NOMO-1 treated with DMSO at 0.1 percent for 48 hours (cell line): ENCODE measurements around the gene CDK5RAP2.
"Not testable (repeated sequence)": the region's sequence is repeated elsewhere in the genome, so short reads cannot be mapped to it uniquely, and the experiment has no call there.

Source experiments
- DNase-seq: peaks from one replicate; lab custom pipeline; 2025; ENCODE audit not compliant: unreplicated experiment; lab: John Stamatoyannopoulos, UW

CDK5RAP2 gene

DNA sequence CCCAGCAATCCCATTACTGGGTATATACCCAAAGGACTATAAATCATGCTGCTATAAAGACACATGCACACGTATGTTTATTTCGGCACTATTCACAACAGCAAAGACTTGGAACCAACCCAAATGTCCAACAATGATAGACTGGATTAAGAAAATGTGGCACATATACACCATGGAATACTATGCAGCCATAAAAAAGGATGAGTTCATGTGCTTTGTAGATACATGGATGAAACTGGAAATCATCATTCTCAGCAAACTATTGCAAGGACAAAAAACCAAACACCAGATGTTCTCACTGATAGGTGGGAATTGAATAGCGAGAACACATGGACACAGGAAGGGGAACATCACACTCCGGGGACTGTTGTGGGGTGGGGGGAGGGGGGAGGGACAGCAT, 64.0 kb downstream of the CDK5RAP2 start:
- DNase-seq = not testable (repeated sequence)

DNA sequence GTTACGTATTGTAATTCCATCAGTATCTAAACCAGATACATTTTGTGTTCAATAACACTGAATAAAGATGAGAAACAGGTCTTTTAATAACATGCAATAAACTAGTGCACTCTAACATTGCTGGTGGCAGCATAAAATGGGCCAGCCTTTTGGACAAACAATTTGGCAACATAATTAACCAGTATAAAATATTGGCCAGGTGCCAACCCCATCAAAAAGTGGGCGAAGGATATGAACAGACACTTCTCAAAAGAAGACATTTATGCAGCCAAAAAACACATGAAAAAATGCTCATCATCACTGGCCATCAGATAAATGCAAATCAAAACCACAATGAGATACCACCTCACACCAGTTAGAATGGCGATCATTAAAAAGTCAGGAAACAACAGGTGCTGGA, 64.5 kb downstream of the CDK5RAP2 start:
- not testable (repeated sequence) for DNase-seq

- no peak for DNase-seq
Observed at GRCh38 chr9:120514405-120514804, 65.6 kb downstream of the CDK5RAP2 start.

DNA sequence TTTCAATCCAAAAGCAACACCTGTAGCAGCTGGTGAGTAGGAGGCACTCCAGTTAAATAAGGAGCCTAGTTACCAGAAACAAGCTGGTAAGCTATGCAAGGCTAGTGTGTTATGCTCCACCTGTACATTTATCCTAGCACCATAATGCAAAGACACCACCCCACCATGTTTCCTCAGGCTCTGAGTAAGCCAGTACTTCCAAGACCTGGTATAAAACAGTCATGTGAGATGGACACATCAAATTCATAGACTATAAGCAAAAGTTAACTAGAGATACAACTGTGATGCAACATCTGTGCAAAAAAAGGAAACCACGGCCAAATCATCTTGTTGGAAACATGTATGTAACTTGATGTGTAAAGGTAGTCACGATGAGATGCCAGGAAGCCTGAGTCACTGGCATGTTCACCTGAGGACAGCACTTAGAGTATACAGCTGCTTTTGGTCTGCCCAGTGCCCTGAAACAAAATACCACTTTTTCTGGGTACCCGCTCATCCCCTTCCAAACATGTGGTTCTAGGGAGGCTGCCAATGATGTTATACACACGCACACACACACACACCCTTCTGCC, 66.1 kb downstream of the CDK5RAP2 start:
- DNase-seq = no peak

DNA sequence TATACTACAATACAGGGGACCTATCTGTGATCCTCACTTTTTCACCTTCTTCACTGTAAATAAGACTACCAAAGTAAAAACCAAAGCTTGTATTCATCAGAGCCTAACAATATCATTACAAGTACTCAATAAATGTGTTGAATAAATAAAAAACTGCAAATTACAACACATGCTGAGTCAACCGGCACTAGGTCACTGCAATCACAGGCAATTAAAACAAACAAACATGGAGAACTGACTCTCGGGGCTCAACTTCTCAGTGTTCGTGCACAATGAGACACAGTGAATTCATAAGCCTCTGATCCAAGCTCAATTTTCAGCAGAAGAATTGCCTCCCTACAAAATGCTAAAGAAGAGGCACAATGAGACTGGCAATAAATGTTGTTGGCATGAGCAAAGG, 69.2 kb downstream of the CDK5RAP2 start:
- DNase-seq = no peak

DNA sequence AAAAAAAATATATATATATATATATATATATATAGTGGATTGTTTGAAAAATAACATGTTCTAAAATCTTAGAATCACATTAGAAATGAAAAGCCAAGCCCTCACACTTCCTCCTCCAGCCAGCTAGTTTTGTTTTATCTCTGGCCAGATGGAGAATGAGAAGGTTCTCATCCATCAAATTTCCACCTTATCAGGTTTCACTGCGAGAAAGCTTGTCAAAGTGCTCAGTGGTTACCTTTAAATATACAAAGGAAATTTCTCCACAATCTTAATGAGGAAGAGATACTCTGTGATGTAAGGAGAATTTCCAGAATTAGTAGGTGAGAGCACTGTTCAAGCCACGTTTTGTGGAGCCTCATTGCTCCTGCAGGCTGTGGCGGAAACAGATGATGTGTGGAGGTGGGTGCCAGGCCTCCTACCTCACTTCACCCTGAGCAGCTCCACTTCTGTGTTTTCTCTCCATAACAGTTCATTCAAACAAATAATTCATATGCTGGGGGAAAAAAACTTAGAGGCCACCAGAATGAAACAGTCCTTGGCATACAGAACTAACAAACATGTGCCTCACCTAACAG, 71.9 kb downstream of the CDK5RAP2 start:
- DNase-seq = no peak

DNA sequence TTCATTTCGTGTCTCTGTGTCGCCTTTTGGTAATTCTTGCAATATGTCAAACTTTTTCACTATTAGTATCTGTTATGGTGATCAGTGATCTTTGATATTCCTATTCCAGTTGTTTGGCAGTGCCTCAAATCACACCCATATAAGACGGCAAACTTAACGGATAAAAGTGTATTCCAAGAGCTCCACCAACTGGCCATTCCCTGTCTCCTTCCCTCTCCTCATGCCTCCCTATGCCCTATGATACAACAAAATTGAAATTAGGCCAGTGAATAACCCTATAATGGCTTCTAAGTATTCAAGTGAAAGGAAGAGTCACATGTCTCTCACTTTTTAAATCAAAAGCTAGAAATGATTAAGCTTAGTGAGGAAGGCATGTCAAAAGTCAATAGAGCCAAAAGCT, 74.8 kb downstream of the CDK5RAP2 start:
- DNase-seq = no peak

- no peak for DNase-seq
Observed at GRCh38 chr9:120500733-120501132, 79.2 kb downstream of the CDK5RAP2 start.

GRCh38 chr9:120497865-120498264, 82.1 kb downstream of the CDK5RAP2 start:
- not testable (repeated sequence) for DNase-seq

- DNase-seq = not testable (repeated sequence)
Observed at GRCh38 chr9:120496438-120496837, 83.5 kb downstream of the CDK5RAP2 start.

GRCh38 chr9:120490888-120491595, 88.9 kb downstream of the CDK5RAP2 start:
- peak; percentile 93 for DNase-seq

DNA sequence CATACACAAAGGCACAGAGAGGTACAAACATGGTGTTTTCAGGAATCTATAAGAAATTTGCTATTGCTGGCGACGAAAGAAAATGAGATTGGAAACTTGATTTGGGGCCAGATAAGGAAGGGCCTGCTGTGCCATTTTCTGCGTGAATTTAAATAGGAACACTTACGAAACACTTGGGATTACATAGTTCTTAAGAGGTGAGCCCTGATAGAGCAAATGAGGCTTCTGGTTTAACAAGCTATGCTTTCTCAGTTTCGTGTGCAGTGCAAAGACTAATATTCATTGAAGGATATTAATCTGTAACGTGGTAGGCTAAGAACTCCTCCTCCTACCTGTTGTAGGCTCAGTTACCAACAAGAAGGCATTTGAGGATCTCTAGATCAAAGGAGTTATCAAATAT, 93.1 kb downstream of the CDK5RAP2 start:
- DNase-seq = no peak

- no peak for DNase-seq
Observed at GRCh38 chr9:120486347-120486746, 93.6 kb downstream of the CDK5RAP2 start.

- no peak for DNase-seq
Observed at GRCh38 chr9:120485788-120486187, 94.2 kb downstream of the CDK5RAP2 start.

DNA sequence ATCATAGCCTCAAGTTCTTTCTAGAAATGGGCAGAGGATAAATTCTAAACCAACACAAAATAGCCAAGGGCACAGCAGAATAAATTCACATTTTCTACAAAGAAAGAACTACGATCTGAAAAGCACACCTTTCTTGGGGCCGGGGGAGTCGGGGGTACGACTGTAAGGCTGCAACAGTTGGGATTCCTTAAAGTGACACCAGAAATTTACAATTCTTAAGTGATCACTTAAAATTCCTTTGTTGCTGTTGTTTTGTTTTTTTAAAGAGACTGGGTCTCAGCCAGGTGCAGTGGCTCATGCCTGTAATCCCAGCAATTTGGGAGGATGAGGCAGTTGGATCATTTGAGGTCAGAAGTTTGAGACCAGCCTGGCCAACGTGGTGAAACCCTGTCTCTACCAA, 95.8 kb downstream of the CDK5RAP2 start:
- no peak for DNase-seq

GRCh38 chr9:120482424-120483186, 97.4 kb downstream of the CDK5RAP2 start:
- no peak for DNase-seq

DNA sequence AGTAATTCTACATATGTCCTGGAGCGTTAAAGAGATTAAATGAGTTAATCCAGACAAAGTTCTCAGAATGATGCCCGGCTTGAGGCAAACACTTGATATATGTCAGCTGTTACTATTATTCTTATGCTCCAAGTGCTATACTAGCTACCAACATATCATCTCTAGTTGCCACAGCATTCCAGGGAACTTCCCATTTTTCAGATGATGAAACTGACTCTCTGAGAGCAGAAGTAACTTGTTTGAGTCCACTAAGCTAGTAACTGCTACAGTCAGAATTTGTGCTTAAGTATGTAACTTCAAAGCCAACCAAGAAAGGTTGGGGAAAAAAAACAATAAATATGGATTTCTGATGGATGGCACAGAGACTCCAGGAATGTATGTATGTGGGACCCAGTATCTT, 98.1 kb downstream of the CDK5RAP2 start:
- no peak for DNase-seq

DNA sequence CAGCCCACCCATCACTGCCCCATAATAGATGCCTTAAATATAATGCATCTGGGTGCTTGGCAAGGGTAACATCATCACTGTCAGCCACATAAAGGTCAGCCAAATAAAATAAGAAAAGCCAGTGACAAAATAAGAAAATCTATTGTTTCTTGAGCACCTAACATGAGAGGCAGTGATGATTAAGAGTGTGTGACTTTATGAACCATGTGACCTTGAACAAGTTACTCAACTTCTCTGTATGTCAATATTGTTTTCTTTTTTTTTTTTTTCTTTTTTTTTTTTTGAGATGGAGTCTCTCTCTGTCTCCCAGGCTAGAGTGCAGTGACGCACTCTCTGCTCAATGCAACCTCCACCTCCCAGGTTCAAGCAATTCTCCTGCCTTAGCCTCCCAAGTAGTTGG, 98.7 kb downstream of the CDK5RAP2 start:
- no peak for DNase-seq

GRCh38 chr9:120480707-120481106, 99.3 kb downstream of the CDK5RAP2 start:
- no peak for DNase-seq

- peak; percentile 29 for DNase-seq
Observed at GRCh38 chr9:120478208-120478607, 101.8 kb downstream of the CDK5RAP2 start.

- no peak for DNase-seq
Observed at GRCh38 chr9:120477534-120478001, 102.4 kb downstream of the CDK5RAP2 start.

GRCh38 chr9:120475341-120475740, 104.6 kb downstream of the CDK5RAP2 start:
- no peak for DNase-seq
